ENCODE measurements around the gene RAC3.

Gene RAC3

DNA sequence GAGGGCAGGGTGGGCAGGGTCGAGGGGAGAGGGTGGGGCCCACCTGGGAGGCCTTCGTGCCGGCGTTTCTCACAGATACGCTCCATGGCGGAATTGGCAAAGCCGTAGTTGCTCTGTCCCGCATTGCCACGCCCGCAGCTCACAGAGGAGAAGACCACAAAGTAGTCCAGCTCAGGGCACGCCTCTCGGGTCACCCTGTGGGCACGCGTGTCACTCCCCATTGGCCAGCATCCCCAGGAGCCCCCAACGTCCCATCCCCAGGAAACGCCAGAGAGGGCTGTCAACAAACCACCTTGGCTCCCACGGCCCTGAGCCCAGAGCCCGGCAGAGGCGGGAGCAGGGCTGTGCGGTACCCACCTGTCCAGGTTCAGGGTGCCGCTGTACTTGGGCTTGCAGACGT is 50.5 kb downstream of the RAC3 start:
- no peak overlapping the region for H3K27ac ChIP-seq (ENCODE audit: low read depth, low read length)
- WGBS (ENCODE audit: extremely low coverage, insufficient coverage, insufficient read length): no CpG with 5 or more reads among the region's 22 CpGs

DNA sequence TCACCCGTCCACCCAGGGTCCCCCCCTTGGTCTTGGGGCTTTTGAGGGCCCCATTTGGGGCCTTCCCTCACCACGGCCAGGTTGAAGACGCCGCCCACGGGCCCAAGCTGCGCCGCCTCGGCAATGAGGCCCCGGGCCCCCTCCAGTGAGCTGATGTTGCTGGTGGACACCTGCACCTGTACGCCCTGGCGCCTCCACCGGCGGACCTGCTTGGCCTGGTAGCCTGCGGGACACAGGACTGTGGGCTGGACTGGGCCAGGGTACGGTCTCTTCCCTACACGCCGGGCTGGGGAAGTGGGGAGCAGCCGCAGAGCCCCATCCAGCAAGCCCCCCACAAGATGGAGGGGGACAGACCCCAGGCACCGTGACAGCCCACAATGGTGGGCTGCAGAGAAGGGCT is 51.0 kb downstream of the RAC3 start:
- Histone ChIP-seq H3K36me3 (ENCODE audit: control insufficient read depth in 1 of 2, insufficient read depth in 2 of 2, low read length in 2 of 2) (peaks cover 98 to 99% of the 10 kb centered on the region in 2 experiments), H3K27me3 (ENCODE audit: insufficient read depth, low read length) (no peaks in the 10 kb centered on the region), H3K9ac (ENCODE audit: low read length) (no peak overlapping the region), H2AFZ (ENCODE audit: insufficient read depth, low read length, poor library complexity) (no peak overlapping the region), H3K4me1 (ENCODE audit: control insufficient read depth in 1 of 2, insufficient read depth in 2 of 2, low read length in 2 of 2) (no peaks in the 10 kb centered on the region), H3K4ac (ENCODE audit: low read depth, low read length) (no peak overlapping the region), H2BK12ac (ENCODE audit: low read length) (no peak overlapping the region), H3K79me2 (ENCODE audit: control insufficient read depth, insufficient read depth, low read length, poor library complexity) (no peaks in the 10 kb centered on the region), H3K4me2 (ENCODE audit: low read length) (no peak overlapping the region), H3K4me3 (ENCODE audit: low read depth, low read length) (no peak overlapping the region), H3K18ac (ENCODE audit: low read length) (no peak overlapping the region), H3K79me1 (ENCODE audit: low read length) (no peaks in the 10 kb centered on the region), H3K23ac (ENCODE audit: low read length) (no peak overlapping the region), H3K9me3 (ENCODE audit: insufficient read depth, low read depth, low read length) (peaks cover 9% of the 10 kb centered on the region), H2BK5ac (ENCODE audit: low read depth, low read length, poor library complexity) (no peak overlapping the region), H4K91ac (ENCODE audit: low read depth, low read length) (no peak overlapping the region), H3K14ac (ENCODE audit: low read length) (no peak overlapping the region), H2BK120ac (ENCODE audit: insufficient read depth, low read length, poor library complexity) (no peak overlapping the region), H3K27ac (ENCODE audit: low read depth, low read length) (no peak overlapping the region), H2AK5ac (ENCODE audit: low read length) (no peak overlapping the region), H4K12ac (ENCODE audit: low read depth, low read length) (no peak overlapping the region), H4K8ac (ENCODE audit: low read depth, low read length) (no peak overlapping the region)
- no peak for DNase-seq
- no CpG with 5 or more reads among the region's 19 CpGs for WGBS (ENCODE audit: extremely low coverage, insufficient coverage, insufficient read length)

More for the DNA sequence above, 50.5 kb downstream of the RAC3 start:
- no peaks in the 10 kb centered on the region for H3K27me3 ChIP-seq (ENCODE audit: insufficient read depth, low read length)
- no peak overlapping the region for H4K91ac ChIP-seq (ENCODE audit: low read depth, low read length)
- H3K4me2 ChIP-seq (ENCODE audit: low read length): no peak overlapping the region
- H4K12ac ChIP-seq (ENCODE audit: low read depth, low read length): peak overlapping the region; percentile 25
- no peaks in the 10 kb centered on the region for H3K79me1 ChIP-seq (ENCODE audit: low read length)
- H3K4me3 ChIP-seq (ENCODE audit: low read depth, low read length): no peak overlapping the region
- no peak overlapping the region for H2AFZ ChIP-seq (ENCODE audit: insufficient read depth, low read length, poor library complexity)
- no peak overlapping the region for H3K9ac ChIP-seq (ENCODE audit: low read length)
- peaks cover 94 to 96% of the 10 kb centered on the region in 2 experiments for H3K36me3 ChIP-seq (ENCODE audit: control insufficient read depth in 1 of 2, insufficient read depth in 2 of 2, low read length in 2 of 2)
- no peak overlapping the region for H2BK5ac ChIP-seq (ENCODE audit: low read depth, low read length, poor library complexity)
- H3K9me3 ChIP-seq (ENCODE audit: insufficient read depth, low read depth, low read length): peaks cover 8% of the 10 kb centered on the region
- no peak overlapping the region for H2BK12ac ChIP-seq (ENCODE audit: low read length)
- H4K8ac ChIP-seq (ENCODE audit: low read depth, low read length): no peak overlapping the region
- no peaks in the 10 kb centered on the region for H3K79me2 ChIP-seq (ENCODE audit: control insufficient read depth, insufficient read depth, low read length, poor library complexity)
- no peak overlapping the region for H3K4ac ChIP-seq (ENCODE audit: low read depth, low read length)
- no peak overlapping the region for H3K23ac ChIP-seq (ENCODE audit: low read length)
- H3K14ac ChIP-seq (ENCODE audit: low read length): no peak overlapping the region
- no peak overlapping the region for H2AK5ac ChIP-seq (ENCODE audit: low read length)
- H2BK120ac ChIP-seq (ENCODE audit: insufficient read depth, low read length, poor library complexity): no peak overlapping the region
- H3K18ac ChIP-seq (ENCODE audit: low read length): no peak overlapping the region
- no peaks in the 10 kb centered on the region for H3K4me1 ChIP-seq (ENCODE audit: control insufficient read depth in 1 of 2, insufficient read depth in 2 of 2, low read length in 2 of 2)
- no peak for DNase-seq

DNA sequence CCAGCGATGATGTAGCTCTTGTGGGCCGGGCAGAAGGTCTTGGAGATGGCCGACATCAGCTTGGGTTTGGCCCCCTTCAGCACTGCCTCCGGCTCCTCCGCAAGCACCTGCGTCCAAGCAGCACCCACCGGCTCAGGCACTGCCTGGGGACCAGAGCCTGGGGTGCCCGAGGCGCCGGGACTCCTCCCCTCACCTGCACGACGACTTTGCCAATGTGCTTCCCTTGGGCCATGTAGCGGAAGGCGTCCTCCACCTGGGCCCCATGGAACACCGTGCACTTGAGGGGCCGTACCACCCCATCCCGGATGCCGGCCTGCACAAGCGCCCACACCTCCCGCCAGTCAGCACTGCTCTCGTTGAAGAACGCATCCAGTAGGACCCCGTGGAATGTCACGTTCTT is 51.5 kb downstream of the RAC3 start:
- Histone ChIP-seq H3K14ac (ENCODE audit: low read length) (no peak overlapping the region), H2BK120ac (ENCODE audit: insufficient read depth, low read length, poor library complexity) (no peak overlapping the region), H3K23ac (ENCODE audit: low read length) (no peak overlapping the region), H3K9ac (ENCODE audit: low read length) (no peak overlapping the region), H3K79me2 (ENCODE audit: control insufficient read depth, insufficient read depth, low read length, poor library complexity) (no peaks in the 10 kb centered on the region), H2AK5ac (ENCODE audit: low read length) (no peak overlapping the region), H4K12ac (ENCODE audit: low read depth, low read length) (no peak overlapping the region), H2BK5ac (ENCODE audit: low read depth, low read length, poor library complexity) (no peak overlapping the region), H3K36me3 (ENCODE audit: control insufficient read depth in 1 of 2, insufficient read depth in 2 of 2, low read length in 2 of 2) (peaks cover 98 to 99% of the 10 kb centered on the region in 2 experiments), H3K27me3 (ENCODE audit: insufficient read depth, low read length) (no peaks in the 10 kb centered on the region), H2BK12ac (ENCODE audit: low read length) (no peak overlapping the region), H3K79me1 (ENCODE audit: low read length) (no peaks in the 10 kb centered on the region), H4K91ac (ENCODE audit: low read depth, low read length) (no peak overlapping the region), H3K27ac (ENCODE audit: low read depth, low read length) (no peak overlapping the region), H3K9me3 (ENCODE audit: insufficient read depth, low read depth, low read length) (peaks cover 10% of the 10 kb centered on the region), H3K4me2 (ENCODE audit: low read length) (no peak overlapping the region), H3K18ac (ENCODE audit: low read length) (no peak overlapping the region), H3K4me1 (ENCODE audit: control insufficient read depth in 1 of 2, insufficient read depth in 2 of 2, low read length in 2 of 2) (no peaks in the 10 kb centered on the region), H2AFZ (ENCODE audit: insufficient read depth, low read length, poor library complexity) (no peak overlapping the region), H3K4me3 (ENCODE audit: low read depth, low read length) (no peak overlapping the region), H3K4ac (ENCODE audit: low read depth, low read length) (no peak overlapping the region), H4K8ac (ENCODE audit: low read depth, low read length) (no peak overlapping the region)
- no CpG with 5 or more reads among the region's 24 CpGs for WGBS (ENCODE audit: extremely low coverage, insufficient coverage, insufficient read length)
- DNase-seq: no peak
